A549 treated with ZK216348 at 1 μM for 4 hours (cell line): ENCODE data around the gene COASY. TPM values are rescaled to one million over a fixed set of nuclear protein-coding genes. Genes with fewer than 3 reads are reported as not detected.

ENCODE experiments used
- total RNA-seq: library from RNA; stranded (reverse); fragments of 200-300 nt; extraction: Qiagen RNA extraction; gene quantifications from 5 replicates; pipeline ENCODE4 v1.2.3, GENCODE V29; 2022; ENCODE audit warnings: low read depth

Gene COASY
- total RNA-seq: 86.3 to 131 TPM (median 126 TPM) in 5 replicates

GRCh38 chr17:42561897-42562387 is at the start of gene COASY:
COASY (plus strand) TSS chr17:42562148; CDS start chr17:42562623, 475 bp downstream.

GRCh38 chr17:42536048-42536371 is 25.9 kb upstream of the COASY start, which contains the start of gene NAGLU:
NAGLU (plus strand) TSS chr17:42536241; CDS start chr17:42536273, 32 bp downstream.

GRCh38 chr17:42552736-42553135 is 9.2 kb upstream of the COASY start, which contains the start of gene HSD17B1:
HSD17B1 (plus strand) TSS chr17:42552923; CDS start chr17:42552934, 11 bp downstream.

GRCh38 chr17:42566883-42567573 is 5.1 kb downstream of the COASY start, which contains the start of gene MLX:
MLX (plus strand) TSS chr17:42567100; CDS start chr17:42567125, 25 bp downstream.

GRCh38 chr17:42577532-42578281 is 15.8 kb downstream of the COASY start, which contains the start of gene PSMC3IP:
PSMC3IP (minus strand) TSS chr17:42577729; CDS start chr17:42577686, 43 bp downstream.

GRCh38 chr17:42609182-42609813 is 47.4 kb downstream of the COASY start, which contains the start of the genes RETREG3 and TUBG1:
RETREG3 (minus strand) TSS chr17:42609374; CDS start chr17:42609324, 50 bp downstream.
TUBG1 (plus strand) TSS chr17:42609683; CDS start chr17:42609738, 55 bp downstream.

Other genes starting within 250 kb of the COASY start
- gene STAT3, start 173.7 kb upstream of the COASY start, total RNA-seq: 61.1 to 82.9 TPM (median 74.4 TPM) in 5 replicates
- gene CAVIN1, start 138.9 kb upstream of the COASY start, total RNA-seq: 367 to 513 TPM (median 475 TPM) in 5 replicates
- 23.9 to 47.5 TPM (median 44.9 TPM) in 5 replicates for gene ATP6V0A1, start 103.3 kb upstream of the COASY start, total RNA-seq
- gene NAGLU, start 25.9 kb upstream of the COASY start, total RNA-seq: 24.4 to 48.2 TPM (median 44.7 TPM) in 5 replicates
- 1.1 to 1.8 TPM (median 1.7 TPM) in 5 replicates for gene HSD17B1, start 9.2 kb upstream of the COASY start, total RNA-seq
- gene MLX, start 5.0 kb downstream of the COASY start, total RNA-seq: 54.7 to 66.6 TPM (median 63.8 TPM) in 5 replicates
- gene PSMC3IP, start 15.6 kb downstream of the COASY start, total RNA-seq: 37.8 to 39.8 TPM (median 38.5 TPM) in 5 replicates
- gene RETREG3, start 47.2 kb downstream of the COASY start, total RNA-seq: 22.6 to 32.0 TPM (median 29.9 TPM) in 5 replicates
- gene TUBG1, start 47.5 kb downstream of the COASY start, total RNA-seq: 126 to 157 TPM (median 153 TPM) in 5 replicates
- gene TUBG2, start 97.1 kb downstream of the COASY start, total RNA-seq: 19.6 to 25.9 TPM (median 22.6 TPM) in 5 replicates
- gene PLEKHH3, start 114.8 kb downstream of the COASY start, total RNA-seq: 7.7 to 20.0 TPM (median 18.9 TPM) in 5 replicates
- 0.18 to 0.66 TPM (median 0.53 TPM) in 5 replicates for gene CCR10, start 119.7 kb downstream of the COASY start, total RNA-seq
- gene CNTNAP1, start 120.4 kb downstream of the COASY start, total RNA-seq: 3.5 to 6.5 TPM (median 6.0 TPM) in 5 replicates
- gene EZH1, start 182.9 kb downstream of the COASY start, total RNA-seq: 10.2 to 14.6 TPM (median 13.3 TPM) in 5 replicates
- gene RAMP2, start 199.1 kb downstream of the COASY start, total RNA-seq: 0.74 to 1.3 TPM (median 0.88 TPM) in 4 of 5 replicates, not detected in the other
- 118 to 129 TPM (median 121 TPM) in 5 replicates for gene VPS25, start 211.3 kb downstream of the COASY start, total RNA-seq
- gene WNK4, start 218.5 kb downstream of the COASY start, total RNA-seq: 0.47 to 2.3 TPM (median 1.7 TPM) in 5 replicates
- 92.1 to 146 TPM (median 129 TPM) in 5 replicates for gene COA3, start 236.6 kb downstream of the COASY start, total RNA-seq
- gene CNTD1, start 236.7 kb downstream of the COASY start, total RNA-seq: 0.18 TPM in 1 of 5 replicates, not detected in the others